Muscle layer of duodenum (tissue), 2 donors: ENCODE results near the gene SNX33.
"Not testable (repeated sequence)": the region's sequence is repeated elsewhere in the genome, so short reads cannot be mapped to it uniquely, and the experiment has no call there.

Experiments used
- H3K27ac ChIP-seq: one replicate; pipeline ENCODE4 v1.7.0; 2013; ENCODE audit warnings: mild to moderate bottlenecking, low read length
- H3K27me3 ChIP-seq: one replicate; pipeline ENCODE4 v1.7.0; 2013; ENCODE audit warnings: low read depth, mild to moderate bottlenecking, control low read depth, low read length
- H3K36me3 ChIP-seq, 2 donors: one replicate each; pipeline ENCODE4 v1.7.0; 2013; ENCODE audit warnings: low read length in 2 of 2, control low read depth in 1 of 2, mild to moderate bottlenecking in 1 of 2; ENCODE audit not compliant: insufficient read depth in 2 of 2, control insufficient read depth in 1 of 2
- H3K4me1 ChIP-seq, 2 donors: one replicate each; pipeline ENCODE4 v1.7.0; 2013; ENCODE audit warnings: low read length in 2 of 2, mild to moderate bottlenecking in 2 of 2, control low read depth in 1 of 2, moderate library complexity in 1 of 2; ENCODE audit not compliant: insufficient read depth in 2 of 2, control insufficient read depth in 1 of 2
- H3K4me3 ChIP-seq, 2 donors: one replicate each; pipeline ENCODE4 v1.7.0; 2013; ENCODE audit warnings: low read length in 2 of 2, low read depth in 1 of 2, mild to moderate bottlenecking in 1 of 2
- H3K9me3 ChIP-seq, 2 donors: one replicate each; pipeline ENCODE4 v1.7.0; 2013; ENCODE audit warnings: low read length in 2 of 2, control low read depth in 1 of 2, mild to moderate bottlenecking in 1 of 2; ENCODE audit not compliant: control insufficient read depth in 1 of 2
- donor health status: healthy.

Gene SNX33

GRCh38 chr15:75677465-75678323 is 30.0 kb downstream of the SNX33 start:
- Histone ChIP-seq H3K4me1 (peaks cover 14 to 29% of the 10 kb centered on the region in 2 donors), H3K27me3 (no peaks in the 10 kb centered on the region), H3K36me3 (peaks cover 0 to 50% of the 10 kb centered on the region in 2 donors), H3K4me3 (no peak overlapping the region), H3K9me3 (no peaks in the 10 kb centered on the region), H3K27ac (no peak overlapping the region)

DNA sequence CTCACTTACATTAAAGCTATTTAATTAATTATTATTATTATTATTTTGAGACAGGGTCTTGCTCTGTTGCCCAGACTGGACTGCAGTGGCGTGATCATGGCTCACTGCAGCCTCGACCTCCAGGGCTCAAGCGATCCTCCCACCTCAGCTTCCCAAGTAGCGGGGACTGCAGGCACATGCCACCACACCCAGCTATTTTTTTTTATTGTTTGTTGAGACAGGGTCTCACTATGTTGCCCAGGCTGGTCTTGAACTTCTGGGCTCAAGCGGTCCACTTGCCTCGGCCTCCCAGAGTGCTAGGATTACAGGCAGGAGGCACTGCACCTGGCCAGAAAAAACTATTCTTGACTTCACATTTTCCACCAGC is 30.6 kb downstream of the SNX33 start:
- H3K27ac ChIP-seq, H3K27me3 ChIP-seq, H3K4me3 ChIP-seq, H3K9me3 ChIP-seq: not testable (repeated sequence)
- Histone ChIP-seq H3K4me1 (peaks cover 7 to 23% of the 10 kb centered on the region in 2 donors), H3K36me3 (peaks cover 0 to 56% of the 10 kb centered on the region in 2 donors)

DNA sequence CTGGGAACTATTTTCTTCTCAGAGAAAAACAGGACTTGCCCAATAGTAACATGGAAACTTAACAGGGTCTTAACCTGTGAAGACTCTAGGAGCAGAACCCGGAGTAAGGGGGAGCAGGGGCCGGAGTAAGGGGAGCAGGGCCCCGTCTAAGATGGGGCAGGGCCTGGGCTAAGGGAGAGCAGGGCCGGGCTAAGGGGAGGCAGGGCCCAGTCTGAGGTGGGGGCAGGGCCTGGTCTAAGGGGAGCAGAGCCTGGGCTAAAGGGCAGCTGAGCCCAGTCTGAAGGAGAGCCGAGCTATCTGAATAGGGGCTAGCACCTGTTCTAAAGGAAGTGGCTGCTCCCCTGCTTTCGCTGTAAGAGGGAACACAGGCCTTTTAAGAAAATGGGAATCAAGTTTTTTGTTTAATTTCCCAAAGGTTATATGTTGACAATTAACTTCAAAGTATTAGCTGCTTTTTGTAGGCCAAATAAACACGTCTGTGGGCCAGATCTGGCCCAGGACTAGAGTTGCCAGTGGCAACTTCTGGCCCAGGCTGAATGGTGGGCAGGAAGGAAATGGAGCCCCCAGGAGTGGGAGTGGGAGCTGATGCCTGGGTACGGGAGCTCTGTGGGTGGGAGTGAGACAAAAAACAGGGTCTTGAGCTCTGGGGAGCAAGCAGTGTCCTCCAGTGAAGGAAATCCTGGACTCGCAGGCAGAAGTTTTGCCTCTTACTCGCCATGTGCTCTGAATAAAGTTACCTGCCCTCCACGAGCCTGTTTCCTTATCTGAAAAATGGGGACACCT is 32.5 kb downstream of the SNX33 start:
- no peaks in the 10 kb centered on the region for H3K27me3 ChIP-seq
- H3K9me3 ChIP-seq = no peaks in the 10 kb centered on the region
- no peak overlapping the region for H3K27ac ChIP-seq

DNA sequence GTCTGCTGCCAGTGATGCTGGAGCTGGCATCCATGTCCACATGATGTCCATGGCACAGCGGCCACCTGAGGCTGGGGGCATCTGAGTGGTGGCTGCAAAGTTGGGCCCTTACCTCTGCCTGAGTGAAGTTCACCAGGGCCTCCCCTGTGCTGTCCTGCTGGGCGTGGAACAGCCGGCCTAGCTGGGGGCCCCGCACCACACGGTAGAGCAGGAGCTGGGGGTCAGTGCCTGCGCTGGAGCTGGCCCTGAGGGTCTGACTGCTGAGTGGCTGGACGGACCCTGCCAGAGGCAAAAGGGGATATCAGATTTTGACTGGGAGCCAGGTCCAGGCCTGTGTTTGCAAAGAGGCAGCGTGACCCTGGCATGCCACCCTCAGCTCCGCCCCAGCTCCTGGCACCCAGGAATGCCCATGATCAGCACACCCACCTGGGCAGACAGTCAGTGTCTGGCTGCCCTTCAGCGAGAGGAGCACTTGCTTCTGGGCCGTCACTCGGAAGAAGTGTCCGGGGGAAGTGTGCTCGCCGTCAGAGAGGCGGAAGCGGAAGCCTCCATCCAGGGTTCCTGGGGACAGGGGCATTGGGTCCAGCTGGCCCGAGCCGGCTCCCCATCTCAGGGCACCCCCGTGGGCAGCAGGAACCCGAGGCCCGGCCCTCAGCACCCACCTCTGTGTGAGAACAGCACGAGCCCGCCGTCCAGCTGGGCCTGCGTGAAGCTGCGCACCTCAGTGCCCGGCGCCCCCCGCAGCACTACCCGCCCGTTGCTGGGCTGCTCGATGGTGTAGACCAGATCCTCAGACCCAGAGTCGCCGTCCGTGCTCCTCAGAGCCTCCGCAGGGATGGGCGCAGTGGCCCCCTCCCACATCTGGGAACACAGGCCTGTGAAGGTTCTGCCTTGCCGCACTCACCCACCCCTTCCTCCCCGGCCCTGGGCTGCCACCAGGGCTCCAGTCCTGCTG is 34.7 kb downstream of the SNX33 start:
- Histone ChIP-seq H3K27me3 (no peaks in the 10 kb centered on the region), H3K36me3 (peaks cover 0 to 44% of the 10 kb centered on the region in 2 donors), H3K27ac (no peak overlapping the region), H3K9me3 (no peaks in the 10 kb centered on the region), H3K4me1 (peaks cover 0 to 9% of the 10 kb centered on the region in 2 donors), H3K4me3 (no peak overlapping the region)

More for the DNA sequence above, 32.5 kb downstream of the SNX33 start:
- H3K36me3 ChIP-seq = peaks cover 0 to 58% of the 10 kb centered on the region in 2 donors
- no peak overlapping the region for H3K4me3 ChIP-seq
- H3K4me1 ChIP-seq = peaks cover 0 to 4% of the 10 kb centered on the region in 2 donors

DNA sequence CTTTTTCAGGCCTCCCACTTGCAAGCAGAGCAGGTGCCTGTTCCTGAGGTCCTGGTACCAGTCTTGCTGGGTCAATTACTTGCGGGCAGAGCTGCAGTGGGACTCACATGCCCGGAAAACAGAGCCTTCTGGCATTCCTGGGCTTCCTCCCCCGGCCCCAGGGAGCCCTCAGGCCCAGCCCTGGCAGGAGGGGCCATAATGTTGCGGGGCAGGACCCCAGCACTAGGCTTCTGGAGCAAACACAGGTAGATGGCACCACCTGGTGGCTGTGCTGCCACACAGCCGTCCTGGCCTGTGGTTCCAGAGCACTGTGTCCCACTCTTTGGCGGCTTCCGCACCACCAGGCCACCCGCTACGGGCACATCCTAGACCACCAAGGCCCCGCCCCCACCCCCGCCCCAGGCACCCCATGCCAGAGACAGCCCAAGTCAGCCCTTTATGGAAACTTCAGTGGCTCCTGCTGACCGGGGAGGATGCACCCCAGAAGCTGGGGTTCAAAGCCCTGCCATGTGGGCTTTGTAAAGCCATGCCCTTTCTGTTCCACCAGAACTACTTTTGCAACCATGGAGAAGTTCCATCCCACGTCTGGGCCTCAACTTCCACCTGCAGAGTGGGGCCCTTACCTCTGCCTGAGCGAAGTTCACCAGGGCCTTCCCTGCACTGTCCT is 36.1 kb downstream of the SNX33 start:
- H3K27ac ChIP-seq, H3K9me3 ChIP-seq, H3K4me1 ChIP-seq, H3K27me3 ChIP-seq, H3K4me3 ChIP-seq: not testable (repeated sequence)
- H3K36me3 ChIP-seq = peaks cover 0 to 48% of the 10 kb centered on the region in 2 donors

DNA sequence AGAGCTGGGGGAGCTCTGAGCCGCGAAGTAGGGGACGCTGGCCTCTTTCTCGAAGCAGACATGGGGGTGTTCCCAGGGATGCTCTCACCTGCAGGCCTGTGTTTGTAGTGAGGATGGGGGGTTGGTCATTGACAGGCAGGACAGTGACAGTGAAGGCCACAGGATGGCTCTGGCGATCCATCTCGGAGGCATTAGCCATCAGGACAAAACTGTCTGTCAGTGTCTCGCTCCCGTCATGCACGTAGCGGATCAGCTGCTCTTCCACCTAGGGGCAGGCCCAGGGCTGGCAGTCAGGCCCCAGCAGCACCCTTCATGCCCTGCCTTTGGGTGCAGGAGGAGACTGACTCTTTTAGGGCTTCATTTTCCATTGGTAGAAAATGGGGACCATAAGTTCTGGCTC is 36.9 kb downstream of the SNX33 start:
- Histone ChIP-seq H3K27me3 (no peaks in the 10 kb centered on the region), H3K4me1 (peaks cover 0 to 9% of the 10 kb centered on the region in 2 donors), H3K36me3 (peaks cover 0 to 54% of the 10 kb centered on the region in 2 donors), H3K27ac (no peak overlapping the region), H3K4me3 (no peak overlapping the region), H3K9me3 (no peaks in the 10 kb centered on the region)

- H3K9me3 ChIP-seq = no peaks in the 10 kb centered on the region
- peaks cover 0 to 9% of the 10 kb centered on the region in 2 donors for H3K4me1 ChIP-seq
- no peaks in the 10 kb centered on the region for H3K27me3 ChIP-seq
- peaks cover 0 to 55% of the 10 kb centered on the region in 2 donors for H3K36me3 ChIP-seq
- H3K27ac ChIP-seq = no peak overlapping the region
- H3K4me3 ChIP-seq = no peak overlapping the region
Observed at GRCh38 chr15:75685195-75685594, 37.5 kb downstream of the SNX33 start.

DNA sequence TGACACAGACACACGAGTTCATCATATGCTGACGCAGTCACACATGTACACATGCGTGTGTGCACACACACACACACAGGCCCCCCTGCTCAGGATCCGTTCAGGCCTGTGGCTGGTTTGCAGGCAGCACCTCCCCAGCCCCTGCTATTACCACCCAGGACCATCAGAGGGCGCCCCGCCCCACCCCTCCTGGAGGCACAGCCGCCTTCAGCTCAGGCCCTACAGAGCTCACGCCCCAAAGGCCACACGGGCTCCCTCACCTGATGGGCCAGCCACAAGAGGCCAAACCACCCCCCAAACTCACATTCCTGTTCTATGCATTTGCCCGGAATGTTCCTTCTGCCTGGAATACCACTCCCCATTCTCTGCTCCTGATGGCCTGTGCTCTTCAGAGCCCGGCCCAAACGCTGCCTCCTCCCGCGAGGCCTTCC is 38.5 kb downstream of the SNX33 start:
- H3K4me3 ChIP-seq, H3K27ac ChIP-seq, H3K9me3 ChIP-seq, H3K27me3 ChIP-seq, H3K4me1 ChIP-seq: not testable (repeated sequence)
- peaks cover 0 to 57% of the 10 kb centered on the region in 2 donors for H3K36me3 ChIP-seq

DNA sequence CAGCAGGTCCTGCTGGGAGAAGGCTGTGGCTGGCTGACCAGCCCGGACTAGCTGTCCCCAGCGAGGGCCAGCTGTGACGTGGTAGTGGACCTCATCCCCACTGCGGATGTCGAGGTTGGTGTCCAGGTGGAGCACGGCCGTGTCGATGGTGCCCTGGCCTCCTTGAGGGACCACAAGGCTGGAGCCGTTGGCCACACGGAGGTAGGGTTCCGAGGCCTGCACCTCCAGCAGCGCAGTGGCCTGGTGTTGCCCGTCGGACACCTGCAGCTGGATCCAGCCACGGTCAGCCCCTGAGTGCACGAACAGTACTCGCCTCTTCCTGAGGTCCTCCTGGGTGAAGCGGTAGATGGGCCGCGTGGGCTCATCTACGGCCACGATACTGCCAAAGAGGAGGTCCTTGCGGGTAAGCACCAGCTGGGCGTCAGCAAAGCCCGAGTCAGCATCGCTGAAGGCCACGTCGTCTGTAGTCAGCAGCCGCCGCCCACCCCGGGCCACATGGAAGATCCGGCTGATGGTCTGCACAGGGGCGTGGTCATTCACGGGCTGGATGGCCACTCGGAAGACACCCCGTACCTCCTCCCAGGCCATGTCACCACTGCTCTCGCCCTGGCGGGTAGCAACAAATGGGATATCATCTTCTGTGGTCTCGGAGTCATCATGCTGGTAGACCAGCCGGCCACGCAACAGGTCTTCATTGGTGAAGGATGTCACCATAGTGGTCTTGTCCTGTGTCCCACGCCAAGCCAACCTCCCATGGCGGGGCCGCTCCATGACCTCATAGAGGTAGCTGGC is 40.0 kb downstream of the SNX33 start:
- no peak overlapping the region for H3K27ac ChIP-seq
- H3K4me1 ChIP-seq = peaks cover 0 to 9% of the 10 kb centered on the region in 2 donors
- H3K27me3 ChIP-seq = no peaks in the 10 kb centered on the region
- H3K4me3 ChIP-seq = no peak overlapping the region
- H3K36me3 ChIP-seq = peaks cover 0 to 51% of the 10 kb centered on the region in 2 donors
- no peaks in the 10 kb centered on the region for H3K9me3 ChIP-seq

GRCh38 chr15:75688278-75688557 is 40.5 kb downstream of the SNX33 start:
- Histone ChIP-seq H3K27ac (no peak overlapping the region), H3K27me3 (no peaks in the 10 kb centered on the region), H3K9me3 (no peaks in the 10 kb centered on the region), H3K4me3 (no peak overlapping the region), H3K36me3 (peaks cover 0 to 46% of the 10 kb centered on the region in 2 donors), H3K4me1 (peaks cover 0 to 10% of the 10 kb centered on the region in 2 donors)
